GM19468 (cell line): ENCODE measurements around the gene TMEM236.
"Not testable (repeated sequence)": the region's sequence is repeated elsewhere in the genome, so short reads cannot be mapped to it uniquely, and the experiment has no call there.

Experiments used
- ATAC-seq: cut with Tn5 transposase; IDR thresholded peaks from one replicate; pipeline ENCODE4 v1.9.1; 2021; ENCODE audit warnings: mild to moderate bottlenecking, moderate library complexity, moderate number of reproducible peaks; ENCODE audit not compliant: unreplicated experiment; ENCODE audit errors: extremely low read depth

Gene TMEM236

GRCh38 chr10:17751781-17752445 is at the start of gene TMEM236:
Gene TMEM236 (plus strand): TSS chr10:17752201. CDS start chr10:17752296, 95 bp downstream.
- ATAC-seq = no peak

GRCh38 chr10:17703706-17704105 is 48.3 kb upstream of the TMEM236 start:
- no peak for ATAC-seq

GRCh38 chr10:17708821-17709220 is 43.2 kb upstream of the TMEM236 start:
- no peak for ATAC-seq

- no peak for ATAC-seq
These were observed 42.5 kb upstream of the TMEM236 start for GRCh38 chr10:17709492-17709891.

GRCh38 chr10:17710181-17710580 is 41.8 kb upstream of the TMEM236 start:
- no peak for ATAC-seq

GRCh38 chr10:17712053-17712452 is 39.9 kb upstream of the TMEM236 start:
- no peak for ATAC-seq

GRCh38 chr10:17712717-17713471 is 39.1 kb upstream of the TMEM236 start:
- no peak for ATAC-seq

GRCh38 chr10:17713758-17714157 is 38.2 kb upstream of the TMEM236 start:
- no peak for ATAC-seq

- ATAC-seq = no peak
These were observed 35.8 kb upstream of the TMEM236 start for GRCh38 chr10:17716161-17716560.

- ATAC-seq = not testable (repeated sequence)
These were observed 29.5 kb upstream of the TMEM236 start for GRCh38 chr10:17722317-17723014.

GRCh38 chr10:17725703-17726102 is 26.3 kb upstream of the TMEM236 start:
- ATAC-seq = no peak

- no peak for ATAC-seq
These were observed 22.4 kb upstream of the TMEM236 start for GRCh38 chr10:17729630-17730029.

GRCh38 chr10:17730667-17731066 is 21.3 kb upstream of the TMEM236 start:
- no peak for ATAC-seq

GRCh38 chr10:17731331-17732020 is 20.5 kb upstream of the TMEM236 start:
- no peak for ATAC-seq

GRCh38 chr10:17733620-17734019 is 18.4 kb upstream of the TMEM236 start:
- ATAC-seq = no peak

- ATAC-seq = no peak
These were observed 17.4 kb upstream of the TMEM236 start for GRCh38 chr10:17734432-17735080.

- no peak for ATAC-seq
These were observed 16.6 kb upstream of the TMEM236 start for GRCh38 chr10:17735166-17735941.

GRCh38 chr10:17736223-17736622 is 15.8 kb upstream of the TMEM236 start:
- ATAC-seq = no peak
